Stimulated activated CD8-positive, alpha-beta memory T cell treated with anti-CD3 and anti-CD28 coated beads, Interleukin-15, amount 100 ng/mL, for 24 hours (primary cell): ENCODE results near the gene LGALS3BP.
A peak's percentile ranks its signal among the peaks of the same experiment; 100 is the strongest.

Experiments
- DNase-seq: peaks from one replicate; pipeline ENCODE4 v3.0.0-alpha.2; 2020; ENCODE audit warnings: low read depth

The LGALS3BP gene

GRCh38 chr17:78998311-78999055 is 18.8 kb upstream of the LGALS3BP start:
- DNase-seq: no peak

DNA sequence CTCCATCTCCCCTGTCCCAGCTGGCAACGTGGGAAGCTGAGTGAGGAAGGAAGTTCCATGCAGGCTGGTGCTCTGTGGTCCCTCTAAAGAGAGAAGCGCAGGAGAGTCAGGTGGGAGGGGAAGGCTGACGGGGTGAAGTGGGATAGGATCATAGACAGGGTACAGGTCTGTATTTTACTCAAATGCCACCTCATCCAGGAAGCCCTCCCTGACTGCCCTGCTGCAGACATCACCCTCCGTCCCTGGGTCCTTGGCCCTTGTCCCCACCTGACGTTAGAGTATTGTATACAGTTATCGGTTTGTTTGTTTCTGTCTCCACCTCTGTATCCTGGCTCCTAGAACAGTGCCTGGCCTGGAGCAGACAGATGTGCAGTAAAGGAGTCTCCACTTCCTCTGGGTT is 18.2 kb upstream of the LGALS3BP start:
- no peak for DNase-seq

- DNase-seq: no peak
Observed at GRCh38 chr17:78997231-78997741, 17.6 kb upstream of the LGALS3BP start.

GRCh38 chr17:78996781-78997201 is 17.1 kb upstream of the LGALS3BP start:
- no peak for DNase-seq

DNA sequence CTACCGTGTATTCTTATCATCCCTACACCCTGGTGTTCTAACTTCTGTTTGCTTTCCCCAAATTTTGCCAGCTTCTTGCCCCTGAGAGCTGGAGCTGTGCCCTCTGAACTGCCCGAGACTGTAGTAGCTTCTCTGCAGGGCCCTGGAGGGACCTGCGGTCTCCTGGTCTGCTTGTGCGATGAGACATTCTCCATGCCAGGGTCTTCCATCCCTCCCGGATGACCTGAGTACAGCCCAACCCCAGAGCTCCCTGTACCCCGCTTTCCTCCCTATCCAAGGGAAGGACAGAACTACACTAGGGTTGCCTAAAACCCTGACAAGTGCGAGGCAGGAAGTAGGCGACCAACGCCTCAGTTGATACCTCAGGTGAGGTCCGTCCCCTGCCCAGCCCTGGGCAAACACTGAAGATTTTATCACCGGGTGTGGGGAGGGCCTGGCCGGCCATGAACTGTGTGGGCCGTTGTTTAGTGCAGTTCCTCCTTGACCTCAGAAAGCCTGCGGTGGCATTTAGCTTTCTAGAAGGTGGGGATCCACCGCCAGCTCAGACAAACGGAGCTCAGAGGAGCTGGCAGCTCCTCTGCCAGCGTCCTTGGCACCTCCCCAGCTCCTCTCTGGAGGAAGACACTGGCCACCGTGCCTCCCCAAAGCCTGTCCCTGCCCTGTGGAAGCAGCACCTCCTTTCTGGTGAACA is 16.2 kb upstream of the LGALS3BP start:
- no peak for DNase-seq

DNA sequence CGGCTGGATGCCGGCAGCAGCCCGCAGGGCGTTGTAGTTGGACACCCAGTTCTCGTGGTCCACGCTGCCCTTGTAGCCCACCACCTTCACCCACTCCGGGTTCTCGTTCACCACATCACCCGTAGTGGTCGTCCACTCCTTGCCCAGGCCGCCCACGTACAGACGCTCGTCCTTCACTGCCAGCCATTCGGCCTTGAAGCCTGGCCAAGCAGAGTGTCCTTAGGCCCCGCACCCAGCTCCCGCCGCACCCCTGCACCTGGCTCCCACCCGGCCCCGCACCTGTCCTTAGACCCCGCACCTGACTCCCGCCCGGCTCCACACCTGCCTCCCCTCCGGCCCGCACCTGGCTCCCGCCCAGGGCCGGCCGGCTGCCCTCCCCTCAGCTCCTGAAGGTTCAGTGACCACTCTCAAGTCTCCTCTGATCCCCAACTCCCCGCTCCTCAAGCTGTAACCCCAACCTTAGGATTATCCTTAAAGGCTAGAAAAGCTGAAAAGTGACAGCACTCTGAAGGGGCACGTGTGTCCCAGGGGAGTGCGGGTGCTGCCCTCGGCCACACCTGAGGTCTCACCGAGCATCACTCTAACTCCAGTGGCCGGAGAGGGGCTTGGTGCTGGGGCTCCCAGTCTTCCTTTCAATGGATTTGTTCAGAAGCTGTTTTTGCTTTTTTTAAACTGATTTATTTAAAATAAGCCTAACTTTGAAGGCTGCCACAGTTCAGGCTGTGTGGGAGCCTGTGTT is 15.5 kb upstream of the LGALS3BP start:
- DNase-seq: no peak

- DNase-seq: no peak
Observed at GRCh38 chr17:78993981-78994671, 14.4 kb upstream of the LGALS3BP start.

DNA sequence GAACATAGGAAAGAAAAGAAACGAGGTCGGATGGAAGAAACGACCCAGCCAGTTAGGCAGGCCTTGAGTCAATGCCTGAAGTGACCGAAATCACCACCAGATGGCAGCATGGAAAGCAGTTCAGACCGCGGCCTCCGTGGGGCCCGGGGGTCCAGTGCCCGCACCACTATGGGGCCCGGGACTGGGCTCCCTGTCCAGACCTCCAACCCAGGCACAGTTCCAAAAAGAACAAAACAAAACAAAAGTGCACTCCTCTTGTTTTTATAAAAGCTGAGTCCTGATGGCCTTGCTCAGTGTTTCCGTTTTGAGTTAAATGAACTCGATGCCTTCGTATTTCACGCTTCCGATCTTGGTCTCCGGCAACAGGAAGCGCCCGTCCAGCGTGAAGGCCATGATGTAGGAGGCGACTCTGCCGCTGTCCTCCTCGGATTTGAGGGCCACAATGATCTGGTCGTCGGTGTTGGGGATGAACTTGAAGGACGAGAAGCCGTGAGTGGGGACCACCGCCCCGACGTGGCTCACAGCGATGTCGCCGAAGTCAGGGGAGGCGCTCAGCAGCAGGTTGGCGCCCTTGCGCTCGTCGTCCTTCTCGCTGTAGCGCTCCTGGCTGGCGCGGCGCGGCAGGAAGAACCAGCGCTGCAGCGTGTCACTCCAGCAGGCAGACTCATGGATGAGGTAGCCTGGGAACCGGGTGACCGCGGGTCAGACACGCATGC is 13.7 kb upstream of the LGALS3BP start:
- peak; percentile 30 for DNase-seq

DNA sequence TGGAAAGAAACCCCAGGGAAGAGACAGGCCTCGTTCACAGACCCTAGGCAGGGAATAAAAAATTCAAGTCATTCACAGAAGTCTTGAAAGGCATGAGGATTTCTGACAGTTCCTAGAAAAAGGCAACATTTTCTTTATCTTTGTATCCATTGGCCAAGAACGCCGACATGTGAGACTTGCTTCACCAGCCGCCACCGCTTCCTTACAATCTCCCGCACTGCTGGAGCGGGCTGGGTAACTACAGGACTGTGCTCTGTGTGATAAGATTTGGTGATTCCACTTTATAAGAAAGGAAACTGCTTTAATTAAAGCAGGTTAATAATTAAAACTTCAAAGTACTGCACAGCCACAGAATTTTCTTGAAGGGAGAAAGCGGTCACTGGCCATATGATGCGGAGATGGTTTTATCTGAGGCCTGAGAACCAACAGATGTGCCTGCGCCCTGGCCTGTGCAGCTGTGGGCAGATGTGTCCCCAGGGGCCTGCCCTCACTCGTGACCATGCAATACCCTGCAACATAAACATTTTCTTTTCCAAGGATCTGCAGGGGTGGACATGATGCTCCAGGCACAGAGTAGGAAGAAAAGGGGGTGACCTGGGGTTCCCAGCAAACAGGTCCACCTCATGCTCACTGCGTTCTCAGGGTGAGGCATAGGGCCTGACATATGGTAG is 13.0 kb upstream of the LGALS3BP start:
- DNase-seq: no peak

DNA sequence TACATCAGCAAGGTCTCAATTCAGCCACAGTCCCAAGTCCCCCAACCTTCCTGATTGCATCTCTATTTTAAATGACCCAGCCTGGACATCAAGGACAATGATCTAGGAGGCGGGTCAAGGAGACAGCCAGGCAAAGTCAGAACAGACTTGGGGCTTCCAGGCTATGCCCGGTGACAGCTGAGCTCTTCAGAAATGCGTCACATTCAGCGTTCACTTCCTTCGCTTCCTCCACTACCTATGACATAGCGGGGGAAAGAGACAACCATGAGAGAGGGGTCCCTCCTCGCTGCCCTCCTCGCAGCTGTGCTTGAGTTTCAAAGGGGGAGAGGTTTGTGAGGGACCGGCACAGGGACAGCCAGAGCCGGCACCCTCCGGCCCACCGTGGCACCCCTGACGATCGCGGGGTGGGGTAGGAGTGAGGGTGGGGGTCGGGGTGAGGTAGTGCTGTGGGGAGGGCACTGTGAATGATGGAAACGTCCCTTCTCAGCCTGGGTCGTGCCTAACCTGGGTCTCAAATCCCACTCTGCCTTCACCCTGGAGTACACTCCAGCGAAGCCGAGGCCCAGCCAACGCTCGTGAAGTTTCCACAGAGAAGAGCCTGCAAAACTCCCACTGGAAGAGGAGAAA is 12.3 kb upstream of the LGALS3BP start:
- no peak for DNase-seq

DNA sequence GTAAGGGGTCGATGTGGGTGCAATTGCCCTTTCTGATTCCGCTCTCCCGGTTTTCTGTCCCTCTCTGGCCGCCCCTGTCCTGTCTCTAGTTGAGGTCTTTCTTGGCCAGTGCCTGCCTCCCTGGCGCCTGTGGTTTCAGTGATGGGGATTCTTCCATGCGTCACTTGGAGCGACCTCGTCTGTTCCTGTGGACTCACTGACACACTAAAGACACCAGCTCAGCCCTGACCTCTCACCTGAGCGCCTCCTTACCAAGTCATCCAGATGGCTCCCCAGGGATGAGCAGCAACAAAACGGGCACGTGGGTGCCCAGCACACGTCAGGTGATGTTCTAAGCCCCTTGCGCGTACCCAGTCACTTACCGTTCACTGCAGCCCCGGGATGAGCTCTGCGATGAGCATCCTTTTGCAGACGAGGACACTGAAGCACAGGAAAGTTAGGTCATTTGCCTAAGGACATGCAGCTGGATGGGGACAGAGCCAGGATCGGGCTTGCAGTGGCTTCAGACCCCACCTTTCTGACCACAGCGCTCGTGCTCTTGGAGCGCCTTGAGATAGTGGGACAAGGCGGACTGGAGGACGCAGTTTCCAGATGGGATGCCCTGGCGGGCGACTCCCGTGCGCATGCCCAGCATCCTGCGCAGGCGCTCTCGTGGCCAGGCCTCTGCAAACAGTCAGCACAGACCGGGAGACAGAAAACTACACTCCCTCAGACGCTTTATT is 11.5 kb upstream of the LGALS3BP start:
- DNase-seq: no peak

- DNase-seq: no peak
Observed at GRCh38 chr17:78990349-78991016, 10.8 kb upstream of the LGALS3BP start.

- no peak for DNase-seq
Observed at GRCh38 chr17:78988152-78988551, 8.4 kb upstream of the LGALS3BP start.

DNA sequence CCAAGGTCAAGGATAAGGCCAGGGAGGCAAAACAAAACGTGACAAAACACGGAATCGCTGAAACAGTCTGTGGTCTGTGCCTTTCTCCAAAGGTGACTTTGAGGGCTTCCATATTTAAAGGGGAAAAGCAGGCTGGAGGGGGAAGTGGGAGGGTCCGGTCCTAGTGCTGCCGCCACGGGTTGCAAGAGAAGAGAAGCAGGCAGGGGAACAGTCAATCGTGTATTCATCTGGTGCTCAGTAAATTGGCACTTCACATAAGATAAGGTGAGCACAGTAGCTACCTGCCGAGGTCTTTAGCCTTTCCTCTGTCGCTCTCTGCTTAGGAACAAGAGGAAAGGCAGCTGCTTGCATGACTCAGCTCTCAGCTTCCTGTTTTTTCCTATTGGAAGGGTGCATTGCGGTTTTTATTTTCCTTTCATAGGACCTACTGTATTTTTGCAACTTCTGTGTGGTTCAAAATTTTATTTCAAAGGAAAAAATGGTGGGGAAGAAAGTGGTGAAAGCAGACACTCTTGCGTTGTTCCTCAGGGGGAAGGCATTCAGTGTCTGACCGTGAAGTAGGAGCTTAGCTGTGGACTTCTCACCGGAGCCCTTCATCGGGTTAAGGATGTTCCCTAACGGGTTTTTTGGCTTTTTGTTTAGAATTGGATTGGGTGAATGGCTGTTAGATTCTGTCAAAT is 7.1 kb upstream of the LGALS3BP start:
- DNase-seq: no peak

DNA sequence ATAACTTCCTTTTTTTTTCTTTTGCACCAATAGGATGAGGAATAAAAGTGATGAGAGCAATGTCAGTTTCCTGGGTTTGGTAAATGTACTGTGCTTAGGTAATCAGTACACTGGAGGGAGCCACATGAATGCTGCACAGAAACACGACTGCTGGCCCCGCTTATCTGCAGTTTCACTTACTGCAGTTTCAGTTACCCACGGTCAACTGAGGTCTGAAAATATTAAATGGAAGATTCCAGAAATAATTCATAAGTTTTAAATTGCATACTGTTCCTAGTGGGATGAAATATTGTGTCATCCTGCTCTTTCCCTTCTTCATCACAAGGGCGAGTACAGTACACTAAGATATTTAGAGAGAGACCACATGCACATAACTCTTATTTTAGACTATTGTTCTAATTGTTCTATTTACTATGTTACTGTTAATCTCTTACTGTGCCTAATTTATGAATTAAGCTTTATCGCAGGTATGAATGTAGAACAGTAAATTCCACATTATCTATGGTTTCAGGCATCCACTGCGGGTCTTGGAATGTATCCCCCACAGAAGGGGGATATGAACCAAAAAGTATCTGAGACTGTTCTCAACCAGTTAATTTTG is 6.4 kb upstream of the LGALS3BP start:
- no peak for DNase-seq

- DNase-seq: no peak
Observed at GRCh38 chr17:78985395-78985794, 5.7 kb upstream of the LGALS3BP start.

GRCh38 chr17:78981010-78981888 is 1.5 kb upstream of the LGALS3BP start:
- DNase-seq: no peak
